Activated CD8-positive, alpha-beta memory T cell treated with anti-CD3 and anti-CD28 coated beads, Interleukin-2, amount 50 U/mL, for 1 hour (primary cell): ENCODE measurements around the gene QRFP.

ENCODE experiments used
- DNase-seq: peaks from one replicate; pipeline ENCODE4 v3.0.0-alpha.2; 2020; ENCODE audit errors: extremely low read depth

QRFP gene

GRCh38 chr9:130904070-130905044 lies 7.7 kb upstream of the QRFP start:
- no peak for DNase-seq

DNA sequence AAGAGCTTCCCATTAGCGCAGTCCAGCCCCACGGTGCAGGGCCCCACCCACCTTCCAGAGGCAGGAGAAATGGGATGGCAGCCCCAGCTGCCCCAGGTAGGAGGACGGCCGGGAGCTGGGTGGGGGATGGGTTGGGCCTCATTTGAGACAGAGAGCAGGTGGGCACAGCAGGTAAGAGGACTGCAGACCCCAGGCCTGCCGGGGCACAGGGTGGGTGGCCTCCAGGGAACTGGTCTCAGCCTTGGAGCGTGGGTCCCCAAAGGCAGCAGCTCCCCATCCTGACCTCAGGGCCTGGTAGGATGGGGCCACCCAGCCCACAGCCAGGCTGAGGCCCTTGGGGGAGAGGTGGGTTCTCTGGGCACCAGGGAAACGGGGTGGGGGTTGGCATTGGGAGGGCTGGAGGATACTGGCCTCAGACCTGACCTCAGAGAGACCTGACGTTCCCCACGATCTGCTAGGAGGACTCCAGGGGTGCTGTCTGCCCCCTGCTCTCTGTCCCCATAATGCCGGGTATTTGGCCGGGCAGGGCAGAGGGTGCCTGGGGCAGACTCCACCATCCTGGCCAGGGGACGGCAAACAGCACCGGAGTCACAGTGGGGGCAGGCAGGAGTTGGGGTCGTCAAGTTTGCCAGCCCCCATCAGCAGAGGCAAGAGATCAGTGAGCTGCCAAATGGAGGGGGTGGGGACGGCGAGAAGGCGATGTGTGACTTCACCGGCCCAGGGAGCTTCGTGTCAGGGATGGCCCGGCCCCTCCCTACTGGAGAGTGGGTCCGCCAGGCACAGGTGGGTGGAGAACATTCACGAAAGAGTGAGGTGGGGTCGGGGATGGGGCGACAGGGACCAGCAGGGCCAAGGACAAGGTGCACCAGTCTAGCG lies 6.8 kb upstream of the QRFP start:
- DNase-seq = no peak

DNA sequence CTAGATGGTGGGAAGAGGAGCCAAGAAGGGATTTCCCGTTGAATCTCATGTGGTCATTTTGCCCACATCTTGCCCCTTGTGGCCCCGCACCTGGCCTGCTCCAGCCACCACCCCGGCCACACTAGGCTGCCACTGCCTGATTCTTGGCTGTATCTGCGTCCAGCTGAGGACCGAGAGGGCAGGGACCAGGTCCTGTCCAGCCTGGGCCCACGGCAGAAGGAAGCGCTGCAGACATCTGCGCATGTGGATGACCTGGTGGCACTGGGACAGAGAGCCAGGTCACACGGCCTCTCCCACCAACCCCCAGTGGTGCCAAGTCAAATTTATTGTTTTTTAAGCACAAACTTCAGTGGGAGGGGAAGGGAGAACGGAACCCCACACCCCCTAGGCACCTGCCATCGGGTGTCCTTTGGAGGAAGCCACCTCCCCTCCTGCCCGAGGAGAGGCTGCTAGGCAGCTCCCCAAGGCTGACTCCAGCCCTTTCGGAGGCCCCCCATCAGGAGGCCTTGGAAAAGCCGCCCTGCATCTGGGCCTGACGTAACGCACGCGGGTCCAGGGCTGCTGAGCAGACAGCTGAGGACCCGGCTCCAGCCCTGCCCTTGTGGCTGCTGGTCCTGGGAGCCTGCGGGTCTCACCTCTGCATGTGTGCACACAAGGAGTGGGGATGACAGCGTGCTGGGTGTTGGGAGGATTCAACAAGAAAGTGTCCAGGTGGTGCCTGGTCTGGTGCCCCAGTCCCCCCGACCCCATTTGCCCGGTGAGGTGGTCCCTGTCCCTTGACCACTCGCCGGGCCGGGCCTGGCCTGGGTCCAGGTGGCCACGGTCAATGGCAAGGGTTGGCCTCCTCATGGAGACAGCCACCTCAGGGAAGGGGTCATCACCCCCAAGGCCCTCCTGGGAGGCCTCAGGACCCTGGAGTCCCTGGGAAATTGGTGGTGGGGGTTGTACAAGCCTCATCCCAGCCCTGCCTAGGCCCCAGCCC lies 5.9 kb upstream of the QRFP start:
- DNase-seq = no peak

GRCh38 chr9:130901498-130902203 lies 5.0 kb upstream of the QRFP start:
- no peak for DNase-seq

- DNase-seq = no peak
These were observed 4.3 kb upstream of the QRFP start for GRCh38 chr9:130900701-130901497.

DNA sequence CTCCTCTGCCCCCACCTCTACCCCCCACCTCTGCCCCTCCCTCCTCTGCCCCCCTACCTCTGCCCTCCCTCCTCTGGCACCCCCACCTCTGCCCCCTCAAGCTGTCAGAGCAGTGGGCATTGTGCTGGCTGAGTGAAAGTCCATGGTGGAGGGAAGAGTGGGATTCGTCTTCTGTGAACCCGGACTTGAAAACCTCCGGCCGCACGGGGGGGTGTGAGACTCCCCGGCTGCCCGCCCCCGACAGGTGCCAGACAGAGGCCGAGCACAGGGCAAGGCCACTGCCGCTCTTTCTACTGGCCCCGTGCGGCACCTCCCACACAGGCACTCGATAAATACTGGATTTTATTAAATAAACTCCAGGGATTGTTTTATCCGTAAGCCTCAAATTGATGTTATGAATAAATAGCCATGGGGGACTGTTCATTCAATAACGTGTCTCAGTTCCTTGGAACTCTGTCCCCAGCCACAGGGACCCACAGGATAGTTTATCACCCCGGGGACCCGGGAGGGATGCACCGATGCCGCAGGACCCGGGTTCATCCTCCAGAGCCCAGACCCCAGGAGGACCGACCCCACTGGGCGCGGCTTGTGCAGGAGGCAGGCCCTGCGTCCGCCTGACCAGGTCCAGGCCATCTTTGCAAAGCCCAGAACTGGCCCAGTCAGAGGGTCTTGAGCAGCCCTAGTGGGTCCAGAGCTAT lies 2.6 kb upstream of the QRFP start:
- no peak for DNase-seq

- no peak for DNase-seq
These were observed 1.9 kb upstream of the QRFP start for GRCh38 chr9:130898552-130898852.

GRCh38 chr9:130897848-130898551 lies 1.4 kb upstream of the QRFP start:
- no peak for DNase-seq

GRCh38 chr9:130897105-130897751 lies 616 bp upstream of the QRFP start:
- no peak for DNase-seq

DNA sequence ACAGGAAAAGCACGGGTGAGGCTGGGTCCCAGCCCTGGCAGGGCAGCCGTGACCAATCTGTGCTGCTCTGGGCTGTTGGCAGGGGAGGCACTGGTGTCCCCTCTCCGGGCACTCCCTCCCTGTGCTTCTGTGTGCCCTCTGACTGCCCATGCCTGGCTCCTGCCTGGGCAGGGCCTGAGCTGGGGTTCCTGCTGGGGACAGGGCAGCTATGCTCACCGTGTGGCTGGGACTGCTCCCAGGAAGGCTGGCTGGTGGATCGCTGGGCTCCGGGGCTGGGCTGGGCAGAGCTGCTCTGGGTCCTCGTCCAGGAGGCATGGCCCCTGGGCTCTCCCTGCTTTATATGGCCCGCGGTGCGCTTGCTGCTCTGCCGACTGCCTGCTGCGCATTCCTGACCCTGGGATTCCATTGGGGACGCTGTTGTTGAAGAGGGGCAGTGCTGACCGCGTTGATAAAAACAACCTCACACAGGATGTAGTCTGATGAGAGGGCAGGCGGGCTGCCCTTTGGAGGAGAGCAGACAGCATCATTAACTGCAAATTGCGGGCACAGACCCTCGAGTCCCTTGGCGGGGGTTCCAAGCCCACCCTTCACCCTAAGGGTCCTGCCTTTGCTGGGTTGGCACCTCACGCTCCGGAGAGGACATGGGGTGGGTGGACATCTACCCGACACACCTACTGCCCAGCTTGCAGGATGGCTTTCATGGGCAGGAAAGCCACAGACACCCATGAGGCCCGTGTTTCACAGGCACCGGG lies 955 bp downstream of the QRFP start:
- DNase-seq = no peak

DNA sequence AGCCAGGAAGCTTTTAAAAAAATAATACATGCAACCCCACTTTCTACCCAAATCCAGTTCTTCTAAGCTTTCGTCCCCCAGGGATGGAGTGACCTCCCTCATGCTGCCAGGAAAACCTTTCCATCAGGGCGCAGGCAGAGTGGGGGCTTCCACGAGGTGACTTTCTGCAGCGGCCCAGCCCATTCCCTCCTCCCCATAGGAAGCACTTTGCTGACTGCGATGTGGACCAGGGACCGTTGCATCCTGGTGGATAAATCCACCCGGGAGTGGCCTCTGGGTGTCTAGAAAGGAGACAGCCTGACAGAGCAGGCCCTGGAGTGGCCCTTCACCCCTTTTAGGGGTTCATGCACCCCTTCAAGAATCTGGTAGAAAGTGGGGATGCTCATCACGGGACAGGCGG lies 1.6 kb downstream of the QRFP start:
- no peak for DNase-seq

DNA sequence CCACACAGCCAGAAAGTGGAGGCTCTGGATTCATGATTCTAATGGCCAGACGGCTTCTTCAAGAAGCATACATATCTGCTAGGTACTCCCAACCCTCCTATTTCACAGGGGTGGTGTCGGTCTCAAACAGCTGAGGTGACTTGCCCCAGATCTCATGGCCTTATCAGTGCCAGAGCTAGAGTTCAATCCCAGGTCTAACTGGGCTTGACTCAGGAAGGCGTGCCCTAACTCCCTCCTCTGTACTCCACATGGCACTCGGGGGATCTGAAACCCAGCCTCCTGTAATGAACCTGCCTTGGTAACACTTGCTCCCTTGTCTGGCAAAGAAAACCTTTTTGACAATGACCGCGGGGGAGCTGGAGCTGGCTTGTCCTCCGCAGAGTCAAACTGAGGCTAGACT lies 2.1 kb downstream of the QRFP start:
- DNase-seq = no peak

DNA sequence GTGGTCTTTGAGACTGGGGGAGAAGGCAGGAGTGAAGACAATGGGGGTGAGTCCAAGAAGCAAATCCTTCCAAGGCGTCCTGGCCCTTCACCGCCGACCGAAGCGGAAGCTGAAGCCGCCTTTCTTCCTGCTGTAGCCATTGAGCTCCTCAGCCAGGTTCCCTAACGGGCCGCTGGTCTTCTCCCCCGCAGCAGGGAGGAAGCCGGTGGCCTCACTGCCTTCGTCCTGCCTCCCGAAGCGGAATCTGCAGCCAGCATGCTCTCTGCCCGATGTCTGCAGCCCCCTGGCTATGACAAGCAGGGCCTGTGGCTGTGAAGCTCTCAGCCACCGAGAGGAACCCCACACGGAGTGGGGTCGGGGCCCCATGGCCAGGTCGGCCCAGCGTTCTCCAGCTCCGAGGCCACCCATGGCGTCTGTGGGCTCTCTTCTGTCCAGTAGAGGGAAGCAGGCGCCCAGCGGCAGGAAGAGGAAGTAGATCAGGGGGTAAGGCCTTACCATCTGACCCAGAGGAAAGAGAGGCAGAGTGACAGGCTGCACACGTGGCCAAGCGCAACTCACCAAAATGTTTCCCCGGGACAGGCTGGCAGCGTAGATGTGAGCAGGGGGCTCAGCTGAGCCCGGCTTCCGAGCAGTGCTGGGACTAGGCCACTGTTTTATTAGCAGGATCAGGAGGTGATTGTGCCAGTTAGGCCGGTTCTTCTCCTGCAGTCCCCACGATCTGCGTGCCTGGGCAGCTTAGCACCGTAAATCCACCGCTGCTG lies 3.1 kb downstream of the QRFP start:
- DNase-seq = no peak

- DNase-seq = no peak
These were observed 3.9 kb downstream of the QRFP start for GRCh38 chr9:130892477-130893304.

- DNase-seq = no peak
These were observed 4.7 kb downstream of the QRFP start for GRCh38 chr9:130891688-130892476.
